ENCODE results near the gene GPR37L1. TPM values are rescaled to one million over a fixed set of nuclear protein-coding genes. Genes with fewer than 3 reads are reported as not detected.

The GPR37L1 gene
- polyA plus RNA-seq, 2 donors: 0.05 to 0.10 TPM

GRCh38 chr1:202123336-202123813, 658 bp downstream of the GPR37L1 start:
- Histone ChIP-seq H3K27me3 (ENCODE audit: control insufficient read depth in 1 of 2, insufficient read depth in 2 of 2, low read length in 2 of 2) (no peaks in the 10 kb centered on the region), H3K4me1 (ENCODE audit: control insufficient read depth in 2 of 2, insufficient read depth in 2 of 2, low read length in 1 of 2) (no peaks in the 10 kb centered on the region), H3K36me3 (ENCODE audit: control insufficient read depth in 2 of 2, insufficient read depth in 2 of 2, low read length in 1 of 2) (no peaks in the 10 kb centered on the region), H3K27ac (ENCODE audit: low read depth in 2 of 2, low read length in 1 of 2) (no peak overlapping the region), H3K4me3 (ENCODE audit: low read depth in 1 of 2, low read length in 2 of 2) (no peak overlapping the region), H3K9me3 (ENCODE audit: control insufficient read depth in 2 of 2, insufficient read depth in 1 of 2, low read depth in 1 of 2, low read length in 1 of 2) (no peaks in the 10 kb centered on the region)
- 84 to 91% methylated on average over 10 of the region's 10 CpGs for WGBS, 2 donors

GRCh38 chr1:202124142-202124541, 1.4 kb downstream of the GPR37L1 start:
- 84 to 86% methylated on average over 7 of the region's 7 CpGs for WGBS, 2 donors
- H3K4me1 ChIP-seq (ENCODE audit: control insufficient read depth in 2 of 2, insufficient read depth in 2 of 2, low read length in 1 of 2): no peaks in the 10 kb centered on the region
- no peaks in the 10 kb centered on the region for H3K36me3 ChIP-seq (ENCODE audit: control insufficient read depth in 2 of 2, insufficient read depth in 2 of 2, low read length in 1 of 2)
- no peaks in the 10 kb centered on the region for H3K27me3 ChIP-seq (ENCODE audit: control insufficient read depth in 1 of 2, insufficient read depth in 2 of 2, low read length in 2 of 2)
- no peaks in the 10 kb centered on the region for H3K9me3 ChIP-seq (ENCODE audit: control insufficient read depth in 2 of 2, insufficient read depth in 1 of 2, low read depth in 1 of 2, low read length in 1 of 2)
- H3K27ac ChIP-seq (ENCODE audit: low read depth in 2 of 2, low read length in 1 of 2): no peak overlapping the region
- no peak overlapping the region for H3K4me3 ChIP-seq (ENCODE audit: low read depth in 1 of 2, low read length in 2 of 2)

GRCh38 chr1:202125611-202126010, 2.9 kb downstream of the GPR37L1 start:
- Histone ChIP-seq H3K9me3 (ENCODE audit: control insufficient read depth in 2 of 2, insufficient read depth in 1 of 2, low read depth in 1 of 2, low read length in 1 of 2) (no peaks in the 10 kb centered on the region), H3K27me3 (ENCODE audit: control insufficient read depth in 1 of 2, insufficient read depth in 2 of 2, low read length in 2 of 2) (no peaks in the 10 kb centered on the region), H3K36me3 (ENCODE audit: control insufficient read depth in 2 of 2, insufficient read depth in 2 of 2, low read length in 1 of 2) (no peaks in the 10 kb centered on the region), H3K27ac (ENCODE audit: low read depth in 2 of 2, low read length in 1 of 2) (no peak overlapping the region), H3K4me3 (ENCODE audit: low read depth in 1 of 2, low read length in 2 of 2) (no peak overlapping the region), H3K4me1 (ENCODE audit: control insufficient read depth in 2 of 2, insufficient read depth in 2 of 2, low read length in 1 of 2) (peaks cover 6 to 7% of the 10 kb centered on the region in 2 donors)
- WGBS, 2 donors: 92 to 93% methylated on average over 8 of the region's 8 CpGs

GRCh38 chr1:202126426-202126825, 3.7 kb downstream of the GPR37L1 start:
- Histone ChIP-seq H3K27me3 (ENCODE audit: control insufficient read depth in 1 of 2, insufficient read depth in 2 of 2, low read length in 2 of 2) (no peaks in the 10 kb centered on the region), H3K4me1 (ENCODE audit: control insufficient read depth in 2 of 2, insufficient read depth in 2 of 2, low read length in 1 of 2) (peaks cover 6 to 11% of the 10 kb centered on the region in 2 donors), H3K9me3 (ENCODE audit: control insufficient read depth in 2 of 2, insufficient read depth in 1 of 2, low read depth in 1 of 2, low read length in 1 of 2) (no peaks in the 10 kb centered on the region), H3K4me3 (ENCODE audit: low read depth in 1 of 2, low read length in 2 of 2) (no peak overlapping the region), H3K36me3 (ENCODE audit: control insufficient read depth in 2 of 2, insufficient read depth in 2 of 2, low read length in 1 of 2) (no peaks in the 10 kb centered on the region), H3K27ac (ENCODE audit: low read depth in 2 of 2, low read length in 1 of 2) (no peak overlapping the region)
- 51 to 62% methylated on average over 9 of the region's 9 CpGs for WGBS, 2 donors

GRCh38 chr1:202127061-202127460, 4.3 kb downstream of the GPR37L1 start:
- no peaks in the 10 kb centered on the region for H3K9me3 ChIP-seq (ENCODE audit: control insufficient read depth in 2 of 2, insufficient read depth in 1 of 2, low read depth in 1 of 2, low read length in 1 of 2)
- H3K4me1 ChIP-seq (ENCODE audit: control insufficient read depth in 2 of 2, insufficient read depth in 2 of 2, low read length in 1 of 2): peaks cover 6 to 14% of the 10 kb centered on the region in 2 donors
- no peak overlapping the region for H3K27ac ChIP-seq (ENCODE audit: low read depth in 2 of 2, low read length in 1 of 2)
- WGBS, 2 donors: 86 to 92% methylated on average over 6 of the region's 6 CpGs
- no peak overlapping the region for H3K4me3 ChIP-seq (ENCODE audit: low read depth in 1 of 2, low read length in 2 of 2)
- H3K27me3 ChIP-seq (ENCODE audit: control insufficient read depth in 1 of 2, insufficient read depth in 2 of 2, low read length in 2 of 2): no peaks in the 10 kb centered on the region
- no peaks in the 10 kb centered on the region for H3K36me3 ChIP-seq (ENCODE audit: control insufficient read depth in 2 of 2, insufficient read depth in 2 of 2, low read length in 1 of 2)

- H3K4me3 ChIP-seq (ENCODE audit: low read depth in 1 of 2, low read length in 2 of 2): no peak overlapping the region
- H3K9me3 ChIP-seq (ENCODE audit: control insufficient read depth in 2 of 2, insufficient read depth in 1 of 2, low read depth in 1 of 2, low read length in 1 of 2): no peaks in the 10 kb centered on the region
- WGBS, 2 donors: 96% methylated on average over 24 to 26 of the region's 26 CpGs
- H3K4me1 ChIP-seq (ENCODE audit: control insufficient read depth in 2 of 2, insufficient read depth in 2 of 2, low read length in 1 of 2): peaks cover 8 to 23% of the 10 kb centered on the region in 2 donors
- peaks cover 0 to 1% of the 10 kb centered on the region in 2 donors for H3K36me3 ChIP-seq (ENCODE audit: control insufficient read depth in 2 of 2, insufficient read depth in 2 of 2, low read length in 1 of 2)
- H3K27me3 ChIP-seq (ENCODE audit: control insufficient read depth in 1 of 2, insufficient read depth in 2 of 2, low read length in 2 of 2): no peaks in the 10 kb centered on the region
- no peak overlapping the region for H3K27ac ChIP-seq (ENCODE audit: low read depth in 2 of 2, low read length in 1 of 2)
Observed at GRCh38 chr1:202127836-202128622, 5.3 kb downstream of the GPR37L1 start.

GRCh38 chr1:202129453-202130296, 7.0 kb downstream of the GPR37L1 start:
- peak overlapping the region in 1 of 2 donors; percentile 39 for H3K27ac ChIP-seq (ENCODE audit: low read depth in 2 of 2, low read length in 1 of 2)

GRCh38 chr1:202130297-202130721, 7.6 kb downstream of the GPR37L1 start:
- peaks cover 8 to 27% of the 10 kb centered on the region in 2 donors for H3K4me1 ChIP-seq (ENCODE audit: control insufficient read depth in 2 of 2, insufficient read depth in 2 of 2, low read length in 1 of 2)
- H3K27ac ChIP-seq (ENCODE audit: low read depth in 2 of 2, low read length in 1 of 2): peak overlapping the region in 1 of 2 donors; percentile 59
- WGBS, 2 donors: 36 to 41% methylated on average over 10 to 11 of the region's 11 CpGs

More at GRCh38 chr1:202129453-202130296, 7.0 kb downstream of the GPR37L1 start:
- 49 to 74% methylated on average over 8 of the region's 8 CpGs for whole genome bisulfite sequencing, 2 donors
- no peaks in the 10 kb centered on the region for H3K9me3 ChIP-seq (ENCODE audit: control insufficient read depth in 2 of 2, insufficient read depth in 1 of 2, low read depth in 1 of 2, low read length in 1 of 2)
- H3K4me1 ChIP-seq (ENCODE audit: control insufficient read depth in 2 of 2, insufficient read depth in 2 of 2, low read length in 1 of 2): peaks cover 8 to 27% of the 10 kb centered on the region in 2 donors
- H3K4me3 ChIP-seq (ENCODE audit: low read depth in 1 of 2, low read length in 2 of 2): no peak overlapping the region
- H3K27me3 ChIP-seq (ENCODE audit: control insufficient read depth in 1 of 2, insufficient read depth in 2 of 2, low read length in 2 of 2): no peaks in the 10 kb centered on the region
- peaks cover 6 to 10% of the 10 kb centered on the region in 2 donors for H3K36me3 ChIP-seq (ENCODE audit: control insufficient read depth in 2 of 2, insufficient read depth in 2 of 2, low read length in 1 of 2)

GRCh38 chr1:202130816-202131522, 8.3 kb downstream of the GPR37L1 start:
- Histone ChIP-seq H3K27ac (ENCODE audit: low read depth in 2 of 2, low read length in 1 of 2) (peak overlapping the region in 1 of 2 donors; percentile 59), H3K4me3 (ENCODE audit: low read depth in 1 of 2, low read length in 2 of 2) (no peak overlapping the region), H3K27me3 (ENCODE audit: control insufficient read depth in 1 of 2, insufficient read depth in 2 of 2, low read length in 2 of 2) (no peaks in the 10 kb centered on the region), H3K9me3 (ENCODE audit: control insufficient read depth in 2 of 2, insufficient read depth in 1 of 2, low read depth in 1 of 2, low read length in 1 of 2) (no peaks in the 10 kb centered on the region), H3K4me1 (ENCODE audit: control insufficient read depth in 2 of 2, insufficient read depth in 2 of 2, low read length in 1 of 2) (peaks cover 8 to 27% of the 10 kb centered on the region in 2 donors), H3K36me3 (ENCODE audit: control insufficient read depth in 2 of 2, insufficient read depth in 2 of 2, low read length in 1 of 2) (peaks cover 6 to 19% of the 10 kb centered on the region in 2 donors)
- 62 to 71% methylated on average over 9 of the region's 9 CpGs for WGBS, 2 donors

More at GRCh38 chr1:202130297-202130721, 7.6 kb downstream of the GPR37L1 start:
- Histone ChIP-seq H3K36me3 (ENCODE audit: control insufficient read depth in 2 of 2, insufficient read depth in 2 of 2, low read length in 1 of 2) (peaks cover 6 to 13% of the 10 kb centered on the region in 2 donors), H3K9me3 (ENCODE audit: control insufficient read depth in 2 of 2, insufficient read depth in 1 of 2, low read depth in 1 of 2, low read length in 1 of 2) (no peaks in the 10 kb centered on the region), H3K27me3 (ENCODE audit: control insufficient read depth in 1 of 2, insufficient read depth in 2 of 2, low read length in 2 of 2) (no peaks in the 10 kb centered on the region), H3K4me3 (ENCODE audit: low read depth in 1 of 2, low read length in 2 of 2) (no peak overlapping the region)
